ENCODE data around the gene TNRC6C.
A peak's percentile ranks its signal among the peaks of the same experiment; 100 is the strongest.

Gene TNRC6C

GRCh38 chr17:78038748-78039288 lies 80.3 kb downstream of the TNRC6C start:
- no peak for TF ChIP-seq CTCF (IDR thresholded peaks at IDR 0.05; ENCODE audit: low read depth, low read length, missing control alignments)
- H3K4me3 ChIP-seq (ENCODE audit: low read depth, low read length): no peak overlapping the region
- in situ Hi-C loops (cut with HindIII; ENCODE audit: low sequenced_read_pairs): loop anchor here (5.0 kb wide), 2 partner anchors 48 to 103 kb away; no protein-coding TSS in a partner anchor
- no peak for DNase-seq (ENCODE audit: low read depth)

GRCh38 chr17:78039581-78039980 lies 81.1 kb downstream of the TNRC6C start:
- in situ Hi-C loops (cut with HindIII; ENCODE audit: low sequenced_read_pairs): loop anchor here (5.0 kb wide), 2 partner anchors 48 to 103 kb away; no protein-coding TSS in a partner anchor
- H3K4me3 ChIP-seq (ENCODE audit: low read depth, low read length): no peak overlapping the region
- DNase-seq (ENCODE audit: low read depth): no peak
- TF ChIP-seq CTCF (IDR thresholded peaks at IDR 0.05; ENCODE audit: low read depth, low read length, missing control alignments): no peak

GRCh38 chr17:78040440-78041385 lies 82.2 kb downstream of the TNRC6C start:
- TF ChIP-seq CTCF (IDR thresholded peaks at IDR 0.05; ENCODE audit: low read depth, low read length, missing control alignments): peak; percentile 31
- DNase-seq (ENCODE audit: low read depth): peak; percentile 35
- peak overlapping the region; percentile 55 for H3K4me3 ChIP-seq (ENCODE audit: low read depth, low read length)
- in situ Hi-C loops (cut with HindIII; ENCODE audit: low sequenced_read_pairs): no loop called here

GRCh38 chr17:78041386-78042179 lies 83.1 kb downstream of the TNRC6C start:
- in situ Hi-C loops (cut with HindIII; ENCODE audit: low sequenced_read_pairs): no loop called here
- H3K4me3 ChIP-seq (ENCODE audit: low read depth, low read length): peak overlapping the region; percentile 55
- no peak for TF ChIP-seq CTCF (IDR thresholded peaks at IDR 0.05; ENCODE audit: low read depth, low read length, missing control alignments)
- DNase-seq (ENCODE audit: low read depth): no peak

- H3K4me3 ChIP-seq (ENCODE audit: low read depth, low read length): no peak overlapping the region
- in situ Hi-C loops (cut with HindIII; ENCODE audit: low sequenced_read_pairs): no loop called here
- no peak for DNase-seq (ENCODE audit: low read depth)
- no peak for TF ChIP-seq CTCF (IDR thresholded peaks at IDR 0.05; ENCODE audit: low read depth, low read length, missing control alignments)
Measured at GRCh38 chr17:78042542-78042941, 84.0 kb downstream of the TNRC6C start.

- TF ChIP-seq CTCF (IDR thresholded peaks at IDR 0.05; ENCODE audit: low read depth, low read length, missing control alignments): no peak
- in situ Hi-C loops (cut with HindIII; ENCODE audit: low sequenced_read_pairs): no loop called here
Measured at GRCh38 chr17:78043031-78043430, 84.5 kb downstream of the TNRC6C start.

More at GRCh38 chr17:78043031-78043430, 84.5 kb downstream of the TNRC6C start:
- no peak overlapping the region for H3K4me3 ChIP-seq (ENCODE audit: low read depth, low read length)
- no peak for DNase-seq (ENCODE audit: low read depth)
